HepG2 (cell line): Measurements from ENCODE around the gene HES1. TPM values are rescaled to one million over a fixed set of nuclear protein-coding genes. Genes with fewer than 3 reads are reported as not detected.

ENCODE experiments used
- AKAP8 ChIP-seq: sonication (generic); formaldehyde crosslinking; IDR thresholded peaks from 2 replicates; pipeline ENCODE4 v1.5.1; 2020; ENCODE audit warnings: mild to moderate bottlenecking, missing genetic modification reagents
- EED ChIP-seq: sonication (generic); formaldehyde crosslinking; IDR thresholded peaks from 2 replicates; pipeline ENCODE4 v1.5.0; 2020; ENCODE audit warnings: mild to moderate bottlenecking, missing genetic modification reagents
- KMT2A ChIP-seq: sonication (generic); formaldehyde crosslinking; IDR thresholded peaks from 2 replicates; pipeline ENCODE4 v1.4.0; 2020; ENCODE audit warnings: missing genetic modification reagents
- PCBP1 ChIP-seq: fragments of 200-400 bp; formaldehyde crosslinking; IDR thresholded peaks from 2 replicates; pipeline ENCODE4 v1.6.1; 2017; ENCODE audit warnings: mild to moderate bottlenecking, low read depth, low read length, borderline replicate concordance
- RXRA ChIP-seq: sonication (generic); formaldehyde crosslinking; IDR thresholded peaks from 2 replicates; pipeline ENCODE4 v1.5.1; 2020; ENCODE audit warnings: missing genetic modification reagents
- SAP130 ChIP-seq: IDR thresholded peaks from 2 replicates; pipeline ENCODE4 v1.6.1; 2016; ENCODE audit warnings: low read depth
- ZMYM2 ChIP-seq: sonication (generic); formaldehyde crosslinking; IDR thresholded peaks from 2 replicates; pipeline ENCODE4 v1.8.0; 2022; ENCODE audit warnings: mild to moderate bottlenecking, missing genetic modification reagents
- ZNF12 ChIP-seq: sonication (generic); formaldehyde crosslinking; IDR thresholded peaks from 2 replicates; pipeline ENCODE4 v1.5.0; 2020; ENCODE audit warnings: missing genetic modification reagents
- ZNF274 ChIP-seq: sonication (generic); formaldehyde crosslinking; IDR thresholded peaks from 2 replicates; pipeline ENCODE4 v1.5.1; 2020; ENCODE audit warnings: mild to moderate bottlenecking, missing genetic modification reagents
- ZNF570 ChIP-seq: sonication (generic); formaldehyde crosslinking; IDR thresholded peaks from 2 replicates; pipeline ENCODE4 v1.4.0; 2020; ENCODE audit warnings: mild to moderate bottlenecking, missing genetic modification reagents, borderline replicate concordance
- ZSCAN21 ChIP-seq: sonication (generic); formaldehyde crosslinking; IDR thresholded peaks from 2 replicates; pipeline ENCODE4 v1.8.0; 2022; ENCODE audit warnings: mild to moderate bottlenecking, missing genetic modification reagents, moderate library complexity, borderline replicate concordance
- polyA plus RNA-seq, 8 experiments: library from polyadenylated mRNA; depleted of rRNA in 3 of 8; stranded (reverse) in 7 of 8; unstranded in 1 of 8; fragments of >200 nt; fragmentation: Illumina TruSeq in 4 of 8; extraction: Trizol in 4 of 8; gene quantifications; 2 replicates each; pipeline versions ENCODE4 v1.2.1 to v1.2.3, GENCODE V29; 2011 to 2016; ENCODE audit warnings: low read depth in 4 of 8, missing spikeins in 1 of 8, mixed read lengths in 1 of 8; ENCODE audit not compliant: insufficient read depth in 1 of 8
- total RNA-seq, 5 experiments: library from RNA; depleted of rRNA; stranded (reverse); fragments of >200 nt; fragmentation: Illumina TruSeq; extraction: Trizol; gene quantifications; 2 replicates each; pipeline ENCODE4 v1.2.3, GENCODE V29; 2016; ENCODE audit warnings: low read depth in 1 of 5
- TF ChIP-seq, protein P1 (sequence below): sonication (generic); formaldehyde crosslinking; IDR thresholded peaks from 2 replicates; pipeline ENCODE4 v1.8.0; 2023; ENCODE audit warnings: mild to moderate bottlenecking, missing genetic modification reagents
- TF ChIP-seq, protein P2 (sequence below): sonication (generic); formaldehyde crosslinking; IDR thresholded peaks from 2 replicates; pipeline ENCODE4 v1.4.0; 2020; ENCODE audit warnings: missing genetic modification reagents
- TF ChIP-seq, protein P3 (sequence below): sonication (generic); formaldehyde crosslinking; IDR thresholded peaks from 2 replicates; pipeline ENCODE4 v1.5.1; 2020; ENCODE audit warnings: mild to moderate bottlenecking, missing genetic modification reagents, moderate library complexity
- TF ChIP-seq, protein P4 (sequence below): sonication (generic); formaldehyde crosslinking; IDR thresholded peaks from 2 replicates; pipeline ENCODE4 v1.4.0; 2020; ENCODE audit warnings: mild to moderate bottlenecking, low read depth, missing genetic modification reagents

Gene HES1
- total and polyA plus RNA-seq, 2 of the 13 experiments (the other 11 are each of a cell fraction or from before 2014, with no cell fraction given) = 15.4 to 19.8 TPM

DNA sequence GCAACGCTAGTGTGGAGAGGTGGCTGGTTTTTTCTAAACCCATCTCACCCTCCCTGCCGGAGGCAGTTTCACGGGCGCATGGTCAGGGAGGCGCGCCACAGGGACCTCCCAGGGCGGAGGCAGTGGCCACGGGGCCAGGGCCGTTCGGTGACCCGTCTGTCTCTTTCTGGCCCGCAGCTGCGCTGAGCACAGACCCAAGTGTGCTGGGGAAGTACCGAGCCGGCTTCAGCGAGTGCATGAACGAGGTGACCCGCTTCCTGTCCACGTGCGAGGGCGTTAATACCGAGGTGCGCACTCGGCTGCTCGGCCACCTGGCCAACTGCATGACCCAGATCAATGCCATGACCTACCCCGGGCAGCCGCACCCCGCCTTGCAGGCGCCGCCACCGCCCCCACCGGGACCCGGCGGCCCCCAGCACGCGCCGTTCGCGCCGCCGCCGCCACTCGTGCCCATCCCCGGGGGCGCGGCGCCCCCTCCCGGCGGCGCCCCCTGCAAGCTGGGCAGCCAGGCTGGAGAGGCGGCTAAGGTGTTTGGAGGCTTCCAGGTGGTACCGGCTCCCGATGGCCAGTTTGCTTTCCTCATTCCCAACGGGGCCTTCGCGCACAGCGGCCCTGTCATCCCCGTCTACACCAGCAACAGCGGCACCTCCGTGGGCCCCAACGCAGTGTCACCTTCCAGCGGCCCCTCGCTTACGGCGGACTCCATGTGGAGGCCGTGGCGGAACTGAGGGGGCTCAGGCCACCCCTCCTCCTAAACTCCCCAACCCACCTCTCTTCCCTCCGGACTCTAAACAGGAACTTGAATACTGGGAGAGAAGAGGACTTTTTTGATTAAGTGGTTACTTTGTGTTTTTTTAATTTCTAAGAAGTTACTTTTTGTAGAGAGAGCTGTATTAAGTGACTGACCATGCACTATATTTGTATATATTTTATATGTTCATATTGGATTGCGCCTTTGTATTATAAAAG, 1.8 kb downstream of the HES1 start (continued):
- TF ChIP-seq PCBP1 = 0 out of 2 replicates have a peak, but pooled peaks have one; percentile 42
- TF ChIP-seq SAP130 (CRISPR knock-in tag) = peak; percentile 69
- TF ChIP-seq EED (CRISPR knock-in tag) = peak; percentile 74
- TF ChIP-seq, protein P1, sequence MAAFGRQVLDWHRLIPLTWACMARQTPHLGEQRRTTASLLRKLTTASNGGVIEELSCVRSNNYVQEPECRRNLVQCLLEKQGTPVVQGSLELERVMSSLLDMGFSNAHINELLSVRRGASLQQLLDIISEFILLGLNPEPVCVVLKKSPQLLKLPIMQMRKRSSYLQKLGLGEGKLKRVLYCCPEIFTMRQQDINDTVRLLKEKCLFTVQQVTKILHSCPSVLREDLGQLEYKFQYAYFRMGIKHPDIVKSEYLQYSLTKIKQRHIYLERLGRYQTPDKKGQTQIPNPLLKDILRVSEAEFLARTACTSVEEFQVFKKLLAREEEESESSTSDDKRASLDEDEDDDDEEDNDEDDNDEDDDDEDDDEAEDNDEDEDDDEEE (CRISPR knock-in tag) = 0 out of 2 replicates have a peak, but pooled peaks have one; percentile 15
- TF ChIP-seq ZNF12 (CRISPR knock-in tag) = 0 out of 2 replicates have a peak, but pooled peaks have one; percentile 28
- 0 out of 2 replicates have a peak, but pooled peaks have one; percentile 12 for TF ChIP-seq AKAP8 (CRISPR knock-in tag)
- 0 out of 2 replicates have a peak, but pooled peaks have one; percentile 29 for TF ChIP-seq RXRA
- TF ChIP-seq, protein P2, sequence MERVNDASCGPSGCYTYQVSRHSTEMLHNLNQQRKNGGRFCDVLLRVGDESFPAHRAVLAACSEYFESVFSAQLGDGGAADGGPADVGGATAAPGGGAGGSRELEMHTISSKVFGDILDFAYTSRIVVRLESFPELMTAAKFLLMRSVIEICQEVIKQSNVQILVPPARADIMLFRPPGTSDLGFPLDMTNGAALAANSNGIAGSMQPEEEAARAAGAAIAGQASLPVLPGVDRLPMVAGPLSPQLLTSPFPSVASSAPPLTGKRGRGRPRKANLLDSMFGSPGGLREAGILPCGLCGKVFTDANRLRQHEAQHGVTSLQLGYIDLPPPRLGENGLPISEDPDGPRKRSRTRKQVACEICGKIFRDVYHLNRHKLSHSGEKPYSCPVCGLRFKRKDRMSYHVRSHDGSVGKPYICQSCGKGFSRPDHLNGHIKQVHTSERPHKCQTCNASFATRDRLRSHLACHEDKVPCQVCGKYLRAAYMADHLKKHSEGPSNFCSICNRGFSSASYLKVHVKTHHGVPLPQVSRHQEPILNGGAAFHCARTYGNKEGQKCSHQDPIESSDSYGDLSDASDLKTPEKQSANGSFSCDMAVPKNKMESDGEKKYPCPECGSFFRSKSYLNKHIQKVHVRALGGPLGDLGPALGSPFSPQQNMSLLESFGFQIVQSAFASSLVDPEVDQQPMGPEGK (CRISPR knock-in tag) = peak; percentile 63; the same call in 1 of the 2 replicates
- TF ChIP-seq, protein P3, sequence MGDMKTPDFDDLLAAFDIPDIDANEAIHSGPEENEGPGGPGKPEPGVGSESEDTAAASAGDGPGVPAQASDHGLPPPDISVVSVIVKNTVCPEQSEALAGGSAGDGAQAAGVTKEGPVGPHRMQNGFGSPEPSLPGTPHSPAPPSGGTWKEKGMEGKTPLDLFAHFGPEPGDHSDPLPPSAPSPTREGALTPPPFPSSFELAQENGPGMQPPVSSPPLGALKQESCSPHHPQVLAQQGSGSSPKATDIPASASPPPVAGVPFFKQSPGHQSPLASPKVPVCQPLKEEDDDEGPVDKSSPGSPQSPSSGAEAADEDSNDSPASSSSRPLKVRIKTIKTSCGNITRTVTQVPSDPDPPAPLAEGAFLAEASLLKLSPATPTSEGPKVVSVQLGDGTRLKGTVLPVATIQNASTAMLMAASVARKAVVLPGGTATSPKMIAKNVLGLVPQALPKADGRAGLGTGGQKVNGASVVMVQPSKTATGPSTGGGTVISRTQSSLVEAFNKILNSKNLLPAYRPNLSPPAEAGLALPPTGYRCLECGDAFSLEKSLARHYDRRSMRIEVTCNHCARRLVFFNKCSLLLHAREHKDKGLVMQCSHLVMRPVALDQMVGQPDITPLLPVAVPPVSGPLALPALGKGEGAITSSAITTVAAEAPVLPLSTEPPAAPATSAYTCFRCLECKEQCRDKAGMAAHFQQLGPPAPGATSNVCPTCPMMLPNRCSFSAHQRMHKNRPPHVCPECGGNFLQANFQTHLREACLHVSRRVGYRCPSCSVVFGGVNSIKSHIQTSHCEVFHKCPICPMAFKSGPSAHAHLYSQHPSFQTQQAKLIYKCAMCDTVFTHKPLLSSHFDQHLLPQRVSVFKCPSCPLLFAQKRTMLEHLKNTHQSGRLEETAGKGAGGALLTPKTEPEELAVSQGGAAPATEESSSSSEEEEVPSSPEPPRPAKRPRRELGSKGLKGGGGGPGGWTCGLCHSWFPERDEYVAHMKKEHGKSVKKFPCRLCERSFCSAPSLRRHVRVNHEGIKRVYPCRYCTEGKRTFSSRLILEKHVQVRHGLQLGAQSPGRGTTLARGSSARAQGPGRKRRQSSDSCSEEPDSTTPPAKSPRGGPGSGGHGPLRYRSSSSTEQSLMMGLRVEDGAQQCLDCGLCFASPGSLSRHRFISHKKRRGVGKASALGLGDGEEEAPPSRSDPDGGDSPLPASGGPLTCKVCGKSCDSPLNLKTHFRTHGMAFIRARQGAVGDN (CRISPR knock-in tag) = peak; percentile 85
- TF ChIP-seq ZNF570 (CRISPR knock-in tag) = no peak
- TF ChIP-seq ZNF274 = no peak
- no peak for TF ChIP-seq ZMYM2
- TF ChIP-seq, protein P4, sequence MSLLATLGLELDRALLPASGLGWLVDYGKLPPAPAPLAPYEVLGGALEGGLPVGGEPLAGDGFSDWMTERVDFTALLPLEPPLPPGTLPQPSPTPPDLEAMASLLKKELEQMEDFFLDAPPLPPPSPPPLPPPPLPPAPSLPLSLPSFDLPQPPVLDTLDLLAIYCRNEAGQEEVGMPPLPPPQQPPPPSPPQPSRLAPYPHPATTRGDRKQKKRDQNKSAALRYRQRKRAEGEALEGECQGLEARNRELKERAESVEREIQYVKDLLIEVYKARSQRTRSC (CRISPR knock-in tag) = 0 out of 2 replicates have a peak, but pooled peaks have one; percentile 68
- 0 out of 2 replicates have a peak, but pooled peaks have one; percentile 64 for TF ChIP-seq ZSCAN21 (CRISPR knock-in tag)
- TF ChIP-seq KMT2A = peak; percentile 68; the same call in 1 of the 2 replicates
